Activated naive CD8-positive, alpha-beta T cell treated with anti-CD3 and anti-CD28 coated beads for 36 hours (primary cell): ENCODE measurements around the gene CDIPT. TPM values are rescaled to one million over a fixed set of nuclear protein-coding genes. Genes with fewer than 3 reads are reported as not detected.
"Not testable (repeated sequence)": the region's sequence is repeated elsewhere in the genome, so short reads cannot be mapped to it uniquely, and the experiment has no call there.

Experiments used
- DNase-seq: peaks from one replicate; pipeline ENCODE4 v3.0.0; 2021
- H3K27ac Mint-ChIP-seq: one replicate; pipeline ENCODE4 v1.8.0; 2022; ENCODE audit warnings: mild to moderate bottlenecking, moderate library complexity, mixed read lengths
- H3K27me3 Mint-ChIP-seq: one replicate; pipeline ENCODE4 v1.8.0; 2022; ENCODE audit warnings: mild to moderate bottlenecking, mixed read lengths
- H3K36me3 Mint-ChIP-seq: one replicate; pipeline ENCODE4 v1.8.0; 2021; ENCODE audit warnings: mild to moderate bottlenecking, mixed read lengths
- H3K4me1 Mint-ChIP-seq: one replicate; pipeline ENCODE4 v1.8.0; 2021; ENCODE audit warnings: mixed read lengths
- H3K4me3 Mint-ChIP-seq: one replicate; pipeline ENCODE4 v1.8.0; 2022; ENCODE audit warnings: mild to moderate bottlenecking, moderate library complexity, mixed read lengths
- H3K9me3 Mint-ChIP-seq: one replicate; pipeline ENCODE4 v1.8.0; 2022; ENCODE audit warnings: mixed read lengths
- total RNA-seq, 2 experiments: library from RNA; stranded (reverse); gene quantifications; one replicate each; pipeline ENCODE4 v1.2.3, GENCODE V29; 2021

CDIPT gene
- total RNA-seq, 2 experiments from 2014 or later: 46.8 to 50.6 TPM

- Mint-ChIP-seq H3K36me3 (no peaks in the 10 kb centered on the region), H3K27ac (no peak overlapping the region), H3K4me3 (peak overlapping the region; percentile 25), H3K9me3 (no peaks in the 10 kb centered on the region), H3K27me3 (peaks cover 37% of the 10 kb centered on the region), H3K4me1 (peaks cover 5% of the 10 kb centered on the region)
- DNase-seq: peak; percentile 59
Observed at GRCh38 chr16:29877266-29877961, 14.4 kb upstream of the CDIPT start.

GRCh38 chr16:29876594-29877249 lies 13.7 kb upstream of the CDIPT start:
- Mint-ChIP-seq H3K36me3 (no peaks in the 10 kb centered on the region), H3K9me3 (no peaks in the 10 kb centered on the region), H3K27me3 (peaks cover 37% of the 10 kb centered on the region), H3K4me1 (peaks cover 5% of the 10 kb centered on the region), H3K27ac (no peak overlapping the region), H3K4me3 (peak overlapping the region; percentile 61)
- peak; percentile 39 for DNase-seq

GRCh38 chr16:29876217-29876593 lies 13.2 kb upstream of the CDIPT start:
- H3K27me3 Mint-ChIP-seq: peaks cover 37% of the 10 kb centered on the region
- peak overlapping the region; percentile 61 for H3K4me3 Mint-ChIP-seq
- H3K4me1 Mint-ChIP-seq: peaks cover 5% of the 10 kb centered on the region
- H3K36me3 Mint-ChIP-seq: no peaks in the 10 kb centered on the region
- H3K9me3 Mint-ChIP-seq: no peaks in the 10 kb centered on the region
- DNase-seq: no peak
- no peak overlapping the region for H3K27ac Mint-ChIP-seq

GRCh38 chr16:29875206-29875605 lies 12.2 kb upstream of the CDIPT start:
- no peak for DNase-seq
- H3K4me3 Mint-ChIP-seq: no peak overlapping the region
- no peak overlapping the region for H3K27ac Mint-ChIP-seq
- peaks cover 5% of the 10 kb centered on the region for H3K4me1 Mint-ChIP-seq
- no peaks in the 10 kb centered on the region for H3K9me3 Mint-ChIP-seq
- H3K36me3 Mint-ChIP-seq: no peaks in the 10 kb centered on the region
- peaks cover 37% of the 10 kb centered on the region for H3K27me3 Mint-ChIP-seq

- no peak for DNase-seq
- Mint-ChIP-seq H3K4me1 (peaks cover 5% of the 10 kb centered on the region), H3K4me3 (no peak overlapping the region), H3K27me3 (peaks cover 28% of the 10 kb centered on the region), H3K9me3 (no peaks in the 10 kb centered on the region), H3K36me3 (no peaks in the 10 kb centered on the region), H3K27ac (no peak overlapping the region)
Observed at GRCh38 chr16:29873319-29873718, 10.3 kb upstream of the CDIPT start.

GRCh38 chr16:29871822-29872546 lies 9.0 kb upstream of the CDIPT start:
- Mint-ChIP-seq H3K4me1 (no peaks in the 10 kb centered on the region), H3K36me3 (no peaks in the 10 kb centered on the region), H3K9me3 (no peaks in the 10 kb centered on the region), H3K27ac (no peak overlapping the region), H3K27me3 (peaks cover 14% of the 10 kb centered on the region), H3K4me3 (no peak overlapping the region)
- no peak for DNase-seq

- H3K4me3 Mint-ChIP-seq, H3K27ac Mint-ChIP-seq, H3K27me3 Mint-ChIP-seq, H3K9me3 Mint-ChIP-seq, H3K4me1 Mint-ChIP-seq, H3K36me3 Mint-ChIP-seq, DNase-seq: not testable (repeated sequence)
Observed at GRCh38 chr16:29869067-29869466, 6.0 kb upstream of the CDIPT start.

GRCh38 chr16:29868396-29869009 lies 5.5 kb upstream of the CDIPT start:
- Mint-ChIP-seq H3K4me1 (peaks cover under 1% of the 10 kb centered on the region), H3K27ac (no peak overlapping the region), H3K9me3 (no peaks in the 10 kb centered on the region), H3K27me3 (no peaks in the 10 kb centered on the region), H3K36me3 (no peaks in the 10 kb centered on the region), H3K4me3 (no peak overlapping the region)
- no peak for DNase-seq

- Mint-ChIP-seq H3K4me1 (peaks cover 13% of the 10 kb centered on the region), H3K27ac (no peak overlapping the region), H3K36me3 (peaks cover 15% of the 10 kb centered on the region), H3K4me3 (no peak overlapping the region), H3K9me3 (no peaks in the 10 kb centered on the region), H3K27me3 (no peaks in the 10 kb centered on the region)
- no peak for DNase-seq
Observed at GRCh38 chr16:29864205-29864604, 1.2 kb upstream of the CDIPT start.

- Mint-ChIP-seq H3K9me3 (no peaks in the 10 kb centered on the region), H3K4me1 (peaks cover 13% of the 10 kb centered on the region), H3K27me3 (no peaks in the 10 kb centered on the region), H3K36me3 (peaks cover 16% of the 10 kb centered on the region), H3K4me3 (peak overlapping the region; percentile 98), H3K27ac (peak overlapping the region; percentile 97)
- no peak for DNase-seq
Observed at GRCh38 chr16:29863669-29863984, 601 bp upstream of the CDIPT start.

GRCh38 chr16:29862383-29862883 lies 593 bp downstream of the CDIPT start:
- Mint-ChIP-seq H3K4me3 (peak overlapping the region; percentile 98), H3K4me1 (peaks cover 15% of the 10 kb centered on the region), H3K27me3 (no peaks in the 10 kb centered on the region), H3K27ac (peak overlapping the region; percentile 91), H3K9me3 (no peaks in the 10 kb centered on the region), H3K36me3 (peaks cover 16% of the 10 kb centered on the region)
- DNase-seq: peak; percentile 8

- no peak overlapping the region for H3K4me3 Mint-ChIP-seq
- peaks cover 17% of the 10 kb centered on the region for H3K4me1 Mint-ChIP-seq
- H3K27me3 Mint-ChIP-seq: no peaks in the 10 kb centered on the region
- H3K9me3 Mint-ChIP-seq: no peaks in the 10 kb centered on the region
- peak overlapping the region; percentile 22 for H3K27ac Mint-ChIP-seq
- DNase-seq: no peak
- H3K36me3 Mint-ChIP-seq: peaks cover 16% of the 10 kb centered on the region
Observed at GRCh38 chr16:29860218-29860617, 2.8 kb downstream of the CDIPT start.

- Mint-ChIP-seq H3K4me1 (peaks cover 17% of the 10 kb centered on the region), H3K9me3 (no peaks in the 10 kb centered on the region), H3K27me3 (no peaks in the 10 kb centered on the region), H3K27ac (no peak overlapping the region), H3K36me3 (peaks cover 16% of the 10 kb centered on the region), H3K4me3 (no peak overlapping the region)
- DNase-seq: no peak
Observed at GRCh38 chr16:29858974-29859373, 4.1 kb downstream of the CDIPT start.

- Mint-ChIP-seq H3K4me1 (peaks cover 16% of the 10 kb centered on the region), H3K27ac (no peak overlapping the region), H3K27me3 (no peaks in the 10 kb centered on the region), H3K4me3 (no peak overlapping the region), H3K9me3 (no peaks in the 10 kb centered on the region), H3K36me3 (peaks cover 16% of the 10 kb centered on the region)
- DNase-seq: no peak
Observed at GRCh38 chr16:29858149-29858849, 4.7 kb downstream of the CDIPT start.
